ENCODE results near the gene P3H1. TPM values are rescaled to one million over a fixed set of nuclear protein-coding genes. Genes with fewer than 3 reads are reported as not detected.
"Not testable (repeated sequence)": the region's sequence is repeated elsewhere in the genome, so short reads cannot be mapped to it uniquely, and the experiment has no call there.

The P3H1 gene
- total RNA-seq, result 10 to 100 TPM in 1 of 2 donors, 1 to 10 TPM in 1; 7.0 to 10.6 TPM
- long read RNA-seq, transcript P3H1-202 (15 exons, 2,585 nt), result major isoform, 12 of 24 reads
- long read RNA-seq, partial matches to known transcripts, result 3 of 24 reads
- long read RNA-seq, other reads (novel, unspliced or antisense), result 4 of 24 reads

- intact Hi-C loops (cut with DNase I, micrococcal nuclease), result no loop called here
- DNase-seq (peak; percentile 100), ATAC-seq (peak; percentile 93)
Measured at GRCh38 chr1:42766741-42767509, at the start of gene P3H1, which contains the start of gene C1orf50. Gene P3H1, minus strand, starts transcription at chr1:42767028. Its CDS starts 57 bp downstream, at chr1:42766971. Gene C1orf50, plus strand, starts transcription at chr1:42767249. Its CDS starts 63 bp downstream, at chr1:42767312.

GRCh38 chr1:42815941-42816584, 49.2 kb upstream of the P3H1 start:
- ATAC-seq (peak; percentile 17), DNase-seq (peak in 1 of 2 donors; percentile 13)
- intact Hi-C loops (cut with DNase I, micrococcal nuclease), result no loop called here

GRCh38 chr1:42814815-42815214, 48.0 kb upstream of the P3H1 start:
- ATAC-seq; DNase-seq; intact Hi-C loops (cut with DNase I, micrococcal nuclease): not testable (repeated sequence)

- ATAC-seq, result no peak
- intact Hi-C loops (cut with DNase I, micrococcal nuclease), result no loop called here
- no peak for DNase-seq
Measured at GRCh38 chr1:42807056-42807668, 40.3 kb upstream of the P3H1 start.

- DNase-seq (no peak), ATAC-seq (no peak)
- intact Hi-C loops (cut with DNase I, micrococcal nuclease), result no loop called here
Measured at GRCh38 chr1:42806593-42806992, 39.8 kb upstream of the P3H1 start.

- no peak for ATAC-seq
- intact Hi-C loops (cut with DNase I, micrococcal nuclease), result no loop called here
Measured at GRCh38 chr1:42806171-42806570, 39.3 kb upstream of the P3H1 start.

GRCh38 chr1:42801832-42802473, 35.1 kb upstream of the P3H1 start:
- DNase-seq (no peak), ATAC-seq (no peak)
- intact Hi-C loops (cut with DNase I, micrococcal nuclease), result no loop called here

More at GRCh38 chr1:42806171-42806570, 39.3 kb upstream of the P3H1 start:
- DNase-seq, result no peak

- ATAC-seq (no peak), DNase-seq (no peak)
- intact Hi-C loops (cut with DNase I, micrococcal nuclease), result no loop called here
Measured at GRCh38 chr1:42797979-42798378, 31.2 kb upstream of the P3H1 start.

- intact Hi-C loops (cut with DNase I, micrococcal nuclease), result no loop called here
- no peak for ATAC-seq
- no peak for DNase-seq
Measured at GRCh38 chr1:42797414-42797813, 30.6 kb upstream of the P3H1 start.

GRCh38 chr1:42793824-42794223, 27.0 kb upstream of the P3H1 start:
- ATAC-seq, result no peak
- intact Hi-C loops (cut with DNase I, micrococcal nuclease), result no loop called here
- DNase-seq, result no peak

- ATAC-seq (no peak), DNase-seq (no peak)
- intact Hi-C loops (cut with DNase I, micrococcal nuclease), result no loop called here
Measured at GRCh38 chr1:42788021-42788420, 21.2 kb upstream of the P3H1 start.

GRCh38 chr1:42786097-42786496, 19.3 kb upstream of the P3H1 start:
- ATAC-seq (no peak), DNase-seq (no peak)
- intact Hi-C loops (cut with DNase I, micrococcal nuclease), result no loop called here

GRCh38 chr1:42784946-42785693, 18.3 kb upstream of the P3H1 start, which contains the start of gene TMEM269:
Gene TMEM269, plus strand, starts transcription at chr1:42784991. Its CDS starts 4,903 bp downstream, at chr1:42789894.
- intact Hi-C loops (cut with DNase I, micrococcal nuclease), result no loop called here
- ATAC-seq (peak; percentile 61), DNase-seq (peak in 1 of 2 donors; percentile 25)

GRCh38 chr1:42784547-42784945, 17.7 kb upstream of the P3H1 start:
- ATAC-seq, result peak; percentile 7

GRCh38 chr1:42783092-42783491, 16.3 kb upstream of the P3H1 start:
- DNase-seq, result no peak
- intact Hi-C loops (cut with DNase I, micrococcal nuclease), result no loop called here
- no peak for ATAC-seq

More at GRCh38 chr1:42784547-42784945, 17.7 kb upstream of the P3H1 start:
- intact Hi-C loops (cut with DNase I, micrococcal nuclease), result no loop called here
- no peak for DNase-seq

GRCh38 chr1:42780176-42780575, 13.3 kb upstream of the P3H1 start:
- ATAC-seq, result no peak
- intact Hi-C loops (cut with DNase I, micrococcal nuclease), result no loop called here
- no peak for DNase-seq

- ATAC-seq, result no peak
- intact Hi-C loops (cut with DNase I, micrococcal nuclease), result no loop called here
- no peak for DNase-seq
Measured at GRCh38 chr1:42779725-42780124, 12.9 kb upstream of the P3H1 start.

GRCh38 chr1:42777852-42778251, 11.0 kb upstream of the P3H1 start:
- ATAC-seq (peak; percentile 74), DNase-seq (peak in 1 of 2 donors; percentile 27)
- intact Hi-C loops (cut with DNase I, micrococcal nuclease), result no loop called here
